ENCODE data around the gene BMPR1A.

The BMPR1A gene

GRCh38 chr10:86829472-86829871 is 73.1 kb downstream of the BMPR1A start:
- no peak overlapping the region for H3K27ac ChIP-seq
- DNase-seq (ENCODE audit: low spot score) = no peak
- TF ChIP-seq CTCF (conservative IDR thresholded peaks at IDR 0.05; ENCODE audit: low read depth) = no peak
- CTCF ChIA-PET = no interaction called here
- POLR2A ChIA-PET (ENCODE audit: low non-redundant PET) = no interaction called here

GRCh38 chr10:86830043-86830591 is 73.7 kb downstream of the BMPR1A start:
- ChIA-PET POLR2A (ENCODE audit: low non-redundant PET) (no interaction called here), CTCF (no interaction called here)
- H3K27ac ChIP-seq = no peak overlapping the region
- no peak for TF ChIP-seq CTCF (conservative IDR thresholded peaks at IDR 0.05; ENCODE audit: low read depth)
- no peak for DNase-seq (ENCODE audit: low spot score)

GRCh38 chr10:86833969-86834368 is 77.5 kb downstream of the BMPR1A start:
- ChIA-PET CTCF (interaction anchor here (0.5 to 0.7 kb wide), 3 partner anchors 14 to 166 kb away, joined by 3 to 4 read pairs (median 3); no protein-coding TSS in a partner anchor), POLR2A (ENCODE audit: low non-redundant PET) (no interaction called here)
- no peak overlapping the region for H3K27ac ChIP-seq
- no peak for DNase-seq (ENCODE audit: low spot score)
- TF ChIP-seq CTCF (conservative IDR thresholded peaks at IDR 0.05; ENCODE audit: low read depth) = no peak

GRCh38 chr10:86836044-86836443 is 79.6 kb downstream of the BMPR1A start:
- no peak overlapping the region for H3K27ac ChIP-seq
- ChIA-PET CTCF (no interaction called here), POLR2A (ENCODE audit: low non-redundant PET) (no interaction called here)
- no peak for TF ChIP-seq CTCF (conservative IDR thresholded peaks at IDR 0.05; ENCODE audit: low read depth)
- DNase-seq (ENCODE audit: low spot score) = no peak

- ChIA-PET CTCF (no interaction called here), POLR2A (ENCODE audit: low non-redundant PET) (no interaction called here)
- TF ChIP-seq CTCF (conservative IDR thresholded peaks at IDR 0.05; ENCODE audit: low read depth) = no peak
- H3K27ac ChIP-seq = no peak overlapping the region
- no peak for DNase-seq (ENCODE audit: low spot score)
These were observed 81.2 kb downstream of the BMPR1A start for GRCh38 chr10:86837663-86838062.

- H3K27ac ChIP-seq = no peak overlapping the region
- POLR2A ChIA-PET (ENCODE audit: low non-redundant PET) = no interaction called here
- TF ChIP-seq CTCF (conservative IDR thresholded peaks at IDR 0.05; ENCODE audit: low read depth) = no peak
- CTCF ChIA-PET = interaction anchor here (0.6 kb wide), 1 partner anchor 13 kb away, joined by 6 read pairs; no protein-coding TSS in a partner anchor
- no peak for DNase-seq (ENCODE audit: low spot score)
These were observed 84.1 kb downstream of the BMPR1A start for GRCh38 chr10:86840498-86840897.

Data from RWPE1 (cell line).